ENCODE measurements around the gene EMX2. TPM values are rescaled to one million over a fixed set of nuclear protein-coding genes. Genes with fewer than 3 reads are reported as not detected.

The EMX2 gene
- total RNA-seq, 1 donor from 2014 or later = 0.25 TPM

- Histone ChIP-seq H3K9me3 (replicated peaks) (no peaks in the 10 kb centered on the region), H3K36me3 (no peaks in the 10 kb centered on the region), H3K27me3 (ENCODE audit: low read depth) (peaks cover 92% of the 10 kb centered on the region), H3K4me3 (no peak overlapping the region), H3K4me1 (no peaks in the 10 kb centered on the region), H3K27ac (replicated peaks) (no peak overlapping the region)
- intact Hi-C loops (cut with micrococcal nuclease) = no loop called here
- no peak for DNase-seq
- TF ChIP-seq, protein P1, sequence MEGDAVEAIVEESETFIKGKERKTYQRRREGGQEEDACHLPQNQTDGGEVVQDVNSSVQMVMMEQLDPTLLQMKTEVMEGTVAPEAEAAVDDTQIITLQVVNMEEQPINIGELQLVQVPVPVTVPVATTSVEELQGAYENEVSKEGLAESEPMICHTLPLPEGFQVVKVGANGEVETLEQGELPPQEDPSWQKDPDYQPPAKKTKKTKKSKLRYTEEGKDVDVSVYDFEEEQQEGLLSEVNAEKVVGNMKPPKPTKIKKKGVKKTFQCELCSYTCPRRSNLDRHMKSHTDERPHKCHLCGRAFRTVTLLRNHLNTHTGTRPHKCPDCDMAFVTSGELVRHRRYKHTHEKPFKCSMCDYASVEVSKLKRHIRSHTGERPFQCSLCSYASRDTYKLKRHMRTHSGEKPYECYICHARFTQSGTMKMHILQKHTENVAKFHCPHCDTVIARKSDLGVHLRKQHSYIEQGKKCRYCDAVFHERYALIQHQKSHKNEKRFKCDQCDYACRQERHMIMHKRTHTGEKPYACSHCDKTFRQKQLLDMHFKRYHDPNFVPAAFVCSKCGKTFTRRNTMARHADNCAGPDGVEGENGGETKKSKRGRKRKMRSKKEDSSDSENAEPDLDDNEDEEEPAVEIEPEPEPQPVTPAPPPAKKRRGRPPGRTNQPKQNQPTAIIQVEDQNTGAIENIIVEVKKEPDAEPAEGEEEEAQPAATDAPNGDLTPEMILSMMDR (IDR thresholded peaks at IDR 0.05; ENCODE audit: borderline replicate concordance) = no peak
Observed at GRCh38 chr10:117565068-117565467, 22.5 kb downstream of the EMX2 start.

- TF ChIP-seq, protein P1 (IDR thresholded peaks at IDR 0.05; ENCODE audit: borderline replicate concordance) = no peak
- Histone ChIP-seq H3K36me3 (no peaks in the 10 kb centered on the region), H3K27ac (replicated peaks) (no peak overlapping the region), H3K4me1 (no peaks in the 10 kb centered on the region), H3K4me3 (no peak overlapping the region), H3K9me3 (replicated peaks) (no peaks in the 10 kb centered on the region), H3K27me3 (ENCODE audit: low read depth) (peaks cover 92% of the 10 kb centered on the region)
- DNase-seq = no peak
- intact Hi-C loops (cut with micrococcal nuclease) = no loop called here
Observed at GRCh38 chr10:117568334-117568733, 25.8 kb downstream of the EMX2 start.

DNA sequence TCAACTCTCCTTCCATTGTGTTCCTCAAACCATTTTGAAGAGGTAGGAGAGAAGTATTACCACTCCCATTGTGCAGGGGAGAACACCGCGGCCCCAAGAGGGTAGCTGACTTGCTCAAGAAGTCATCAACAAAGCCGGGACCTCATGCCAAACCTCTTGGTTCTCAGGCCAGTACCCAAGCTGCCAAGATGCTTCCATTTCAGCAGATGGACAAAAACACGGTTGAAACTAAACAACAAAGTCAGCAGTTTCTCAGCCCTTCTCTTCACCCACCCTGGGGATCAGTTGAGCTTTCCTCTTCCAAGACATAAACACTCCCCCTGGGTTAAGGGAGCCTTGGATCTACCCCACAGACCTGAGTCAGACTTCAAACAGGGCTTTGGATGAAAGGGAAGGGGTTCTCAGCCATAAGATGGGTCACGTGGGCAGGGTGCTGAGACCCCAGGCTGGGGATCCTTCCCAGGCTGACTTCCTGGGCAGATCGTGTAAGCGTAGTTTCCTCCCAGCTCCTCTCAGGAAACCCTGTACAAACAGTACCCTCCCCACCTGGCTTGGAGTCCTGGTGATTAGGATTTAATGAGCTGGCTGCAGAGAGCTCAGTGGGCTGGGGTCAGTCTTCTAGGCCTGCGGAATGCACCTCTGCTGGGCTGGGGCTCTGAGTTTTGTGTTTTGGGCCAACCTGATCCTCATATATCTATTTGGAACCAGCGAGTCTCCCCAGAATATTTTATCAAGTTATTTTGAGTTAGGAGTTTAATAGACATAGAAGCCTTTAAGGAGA, 27.3 kb downstream of the EMX2 start:
- no peak overlapping the region for H3K27ac ChIP-seq (replicated peaks)
- DNase-seq = no peak
- TF ChIP-seq, protein P1 (IDR thresholded peaks at IDR 0.05; ENCODE audit: borderline replicate concordance) = no peak
- peaks cover 90% of the 10 kb centered on the region for H3K27me3 ChIP-seq (ENCODE audit: low read depth)
- no peaks in the 10 kb centered on the region for H3K36me3 ChIP-seq
- H3K4me1 ChIP-seq = no peaks in the 10 kb centered on the region
- intact Hi-C loops (cut with micrococcal nuclease) = no loop called here
- H3K4me3 ChIP-seq = no peak overlapping the region
- H3K9me3 ChIP-seq (replicated peaks) = no peaks in the 10 kb centered on the region

DNA sequence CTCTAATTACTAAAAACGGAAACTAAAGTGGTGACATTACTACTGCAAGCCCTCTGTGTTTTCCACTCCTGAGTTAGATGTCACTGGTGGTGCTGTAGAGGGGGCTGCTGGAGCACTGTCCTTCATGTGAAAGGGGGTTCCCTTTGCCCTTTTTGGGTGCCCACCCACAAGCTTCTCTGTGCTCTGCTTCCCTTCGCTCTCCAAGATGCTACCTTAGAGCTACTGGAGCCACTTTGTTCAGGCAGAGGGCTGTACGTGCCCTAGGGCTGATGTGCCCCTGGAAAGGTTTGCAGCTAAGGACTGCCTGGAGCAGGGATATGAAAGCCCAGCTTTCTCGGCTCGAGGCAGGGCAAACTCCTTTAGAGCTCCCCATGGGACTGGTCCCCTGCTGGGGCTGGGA, 28.3 kb downstream of the EMX2 start:
- Histone ChIP-seq H3K4me1 (no peaks in the 10 kb centered on the region), H3K36me3 (no peaks in the 10 kb centered on the region), H3K27ac (replicated peaks) (no peak overlapping the region), H3K27me3 (ENCODE audit: low read depth) (peaks cover 90% of the 10 kb centered on the region), H3K9me3 (replicated peaks) (no peaks in the 10 kb centered on the region), H3K4me3 (no peak overlapping the region)
- TF ChIP-seq, protein P1 (IDR thresholded peaks at IDR 0.05; ENCODE audit: borderline replicate concordance) = no peak
- intact Hi-C loops (cut with micrococcal nuclease) = no loop called here
- no peak for DNase-seq

DNA sequence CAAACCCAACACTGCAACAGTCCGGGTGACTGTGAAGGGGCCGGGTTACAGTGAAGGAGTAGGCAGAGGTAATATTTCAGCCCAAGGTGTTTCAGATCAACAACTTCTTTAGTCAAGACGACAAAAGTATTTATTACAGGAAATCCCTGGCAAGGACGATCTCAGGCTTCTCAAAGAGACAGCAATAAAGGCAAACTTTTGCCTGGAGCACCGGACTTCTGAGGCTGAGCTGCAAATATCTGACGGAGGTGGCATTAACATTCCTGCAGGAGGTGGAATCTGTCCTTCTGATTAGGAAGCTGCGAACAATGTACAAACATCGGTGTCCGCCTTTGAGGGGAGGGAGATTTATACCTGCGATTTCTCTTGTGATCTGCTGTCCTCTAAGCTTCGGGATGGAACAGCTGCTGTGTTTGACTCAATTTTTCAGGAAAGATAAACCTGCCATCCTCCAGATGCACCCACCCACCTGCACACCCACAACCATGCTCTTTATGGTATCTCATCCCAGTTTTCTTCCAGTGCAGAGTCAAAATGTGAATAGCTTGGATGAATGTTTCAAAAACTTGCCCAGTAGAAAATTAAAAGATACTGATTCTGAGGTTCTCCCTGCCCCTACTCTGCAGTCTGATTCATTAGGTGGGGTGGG, 32.1 kb downstream of the EMX2 start:
- H3K4me1 ChIP-seq = no peaks in the 10 kb centered on the region
- intact Hi-C loops (cut with micrococcal nuclease) = no loop called here
- no peaks in the 10 kb centered on the region for H3K9me3 ChIP-seq (replicated peaks)
- TF ChIP-seq, protein P1 (IDR thresholded peaks at IDR 0.05; ENCODE audit: borderline replicate concordance) = no peak
- no peak overlapping the region for H3K27ac ChIP-seq (replicated peaks)
- H3K27me3 ChIP-seq (ENCODE audit: low read depth) = peaks cover 85% of the 10 kb centered on the region
- no peak overlapping the region for H3K4me3 ChIP-seq
- DNase-seq = no peak
- no peaks in the 10 kb centered on the region for H3K36me3 ChIP-seq

All from left ventricle myocardium inferior (tissue), 1 donor.